Measurements from ENCODE around the gene RBM25.

The RBM25 gene

GRCh38 chr14:73102806-73103497 lies 44.6 kb downstream of the RBM25 start:
- no peak for DNase-seq (ENCODE audit: low read depth)

GRCh38 chr14:73105050-73105449 lies 46.7 kb downstream of the RBM25 start:
- DNase-seq (ENCODE audit: low read depth): no peak

- DNase-seq (ENCODE audit: low read depth): no peak
Observed at GRCh38 chr14:73105727-73106126, 47.4 kb downstream of the RBM25 start.

- no peak for DNase-seq (ENCODE audit: low read depth)
Observed at GRCh38 chr14:73116079-73116665, 57.8 kb downstream of the RBM25 start.

- no peak for DNase-seq (ENCODE audit: low read depth)
Observed at GRCh38 chr14:73124180-73124894, 66.0 kb downstream of the RBM25 start.

- DNase-seq (ENCODE audit: low read depth): no peak
Observed at GRCh38 chr14:73125169-73125588, 66.8 kb downstream of the RBM25 start.

- DNase-seq (ENCODE audit: low read depth): no peak
Observed at GRCh38 chr14:73125746-73126145, 67.4 kb downstream of the RBM25 start.

GRCh38 chr14:73133795-73134194 lies 75.5 kb downstream of the RBM25 start:
- no peak for DNase-seq (ENCODE audit: low read depth)

GRCh38 chr14:73136085-73136386 lies 77.7 kb downstream of the RBM25 start:
- DNase-seq (ENCODE audit: low read depth): no peak

- peak; percentile 73 for DNase-seq (ENCODE audit: low read depth)
Observed at GRCh38 chr14:73136387-73137225, 78.3 kb downstream of the RBM25 start, which contains the start of gene PSEN1. Gene PSEN1, plus strand, starts transcription at chr14:73136507. Its CDS starts 11,513 bp downstream, at chr14:73148020.

GRCh38 chr14:73140811-73141323 lies 82.5 kb downstream of the RBM25 start:
- no peak for DNase-seq (ENCODE audit: low read depth)

GRCh38 chr14:73142216-73142615 lies 83.9 kb downstream of the RBM25 start:
- no peak for DNase-seq (ENCODE audit: low read depth)

- DNase-seq (ENCODE audit: low read depth): no peak
Observed at GRCh38 chr14:73143003-73143402, 84.7 kb downstream of the RBM25 start.

- no peak for DNase-seq (ENCODE audit: low read depth)
Observed at GRCh38 chr14:73143617-73144016, 85.3 kb downstream of the RBM25 start.

GRCh38 chr14:73145371-73145770 lies 87.0 kb downstream of the RBM25 start:
- no peak for DNase-seq (ENCODE audit: low read depth)

- DNase-seq (ENCODE audit: low read depth): no peak
Observed at GRCh38 chr14:73146111-73146510, 87.8 kb downstream of the RBM25 start.

- DNase-seq (ENCODE audit: low read depth): no peak
Observed at GRCh38 chr14:73149753-73150152, 91.4 kb downstream of the RBM25 start.

- no peak for DNase-seq (ENCODE audit: low read depth)
Observed at GRCh38 chr14:73153272-73153671, 94.9 kb downstream of the RBM25 start.

- DNase-seq (ENCODE audit: low read depth): no peak
Observed at GRCh38 chr14:73162251-73162650, 103.9 kb downstream of the RBM25 start.

GRCh38 chr14:73166399-73166798 lies 108.1 kb downstream of the RBM25 start:
- DNase-seq (ENCODE audit: low read depth): no peak

- DNase-seq (ENCODE audit: low read depth): no peak
Observed at GRCh38 chr14:73167727-73168126, 109.4 kb downstream of the RBM25 start.

- DNase-seq (ENCODE audit: low read depth): no peak
Observed at GRCh38 chr14:73168274-73168673, 109.9 kb downstream of the RBM25 start.

All from HS-27A (cell line).